BE2C (cell line): Measurements from ENCODE around the gene SH2D1B.

Experiments
- DNase-seq: peaks from one replicate; pipeline ENCODE4 v3.0.0-alpha.2; 2020
- H3K27me3 ChIP-seq: fragments of 250-450 bp; sonication (Bioruptor Pico); 2 replicates; pipeline ENCODE4 v1.5.1; 2020; ENCODE audit warnings: mild to moderate bottlenecking
- H3K36me3 ChIP-seq: fragments of 250-450 bp; sonication (Bioruptor Pico); 2 replicates; pipeline ENCODE4 v1.5.1; 2020; ENCODE audit warnings: mild to moderate bottlenecking
- H3K4me1 ChIP-seq: fragments of 250-450 bp; sonication (Bioruptor Pico); 2 replicates; pipeline ENCODE4 v1.5.1; 2020
- H3K4me3 ChIP-seq: 2 replicates; pipeline ENCODE4 v1.5.1; 2011; ENCODE audit warnings: low read depth, low read length
- H3K9me3 ChIP-seq: fragments of 250-450 bp; sonication (Bioruptor Pico); 2 replicates; pipeline ENCODE4 v1.5.1; 2020
- TF ChIP-seq, protein P1 (sequence below): IDR thresholded peaks from 2 replicates; pipeline ENCODE4 v1.5.1; 2012; ENCODE audit warnings: mild to moderate bottlenecking, low read depth, low read length

SH2D1B gene

DNA sequence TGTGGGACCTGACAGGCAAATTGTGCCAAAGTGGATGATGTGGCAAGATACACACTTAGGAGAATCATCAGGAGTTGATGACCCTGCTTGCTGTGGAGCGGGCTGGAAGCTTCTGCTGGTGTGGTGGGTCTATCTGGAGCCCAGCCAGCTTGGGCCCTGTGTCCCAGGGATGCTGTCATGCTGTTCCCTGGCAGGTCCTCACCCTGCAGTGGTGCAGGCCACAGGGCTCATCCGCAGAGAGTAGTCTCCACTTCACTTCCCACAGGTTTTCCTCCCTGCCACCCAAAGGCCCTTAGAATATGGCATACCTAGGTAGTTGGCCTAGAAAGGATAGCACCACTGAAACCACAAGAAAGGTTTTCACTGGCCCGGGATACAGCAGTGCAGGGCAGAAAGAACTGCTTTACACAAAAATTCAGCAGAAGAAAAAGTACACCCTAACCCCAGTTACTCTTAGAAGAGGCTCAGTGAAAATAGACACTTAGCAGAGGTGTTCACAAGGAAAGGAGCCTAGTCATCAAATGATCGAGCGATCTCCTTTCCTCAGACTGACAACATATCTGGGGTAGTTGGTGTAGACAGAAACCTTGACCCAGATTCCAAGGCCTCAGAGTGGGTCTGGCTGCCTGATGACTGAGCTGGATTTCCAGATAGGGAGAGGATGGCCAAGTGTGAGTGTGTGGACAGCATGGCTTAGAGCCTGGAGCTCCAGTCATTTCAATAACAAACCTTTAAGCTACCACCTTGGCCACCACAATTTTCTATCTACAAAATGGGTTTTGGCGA is 31.7 kb downstream of the SH2D1B start:
- no peaks in the 10 kb centered on the region; the same call in 1 of the 2 replicates for H3K9me3 ChIP-seq
- H3K36me3 ChIP-seq: no peaks in the 10 kb centered on the region
- no peaks in the 10 kb centered on the region for H3K4me1 ChIP-seq
- no peaks in the 10 kb centered on the region for H3K27me3 ChIP-seq
- H3K4me3 ChIP-seq: no peak overlapping the region
- TF ChIP-seq, protein P1, sequence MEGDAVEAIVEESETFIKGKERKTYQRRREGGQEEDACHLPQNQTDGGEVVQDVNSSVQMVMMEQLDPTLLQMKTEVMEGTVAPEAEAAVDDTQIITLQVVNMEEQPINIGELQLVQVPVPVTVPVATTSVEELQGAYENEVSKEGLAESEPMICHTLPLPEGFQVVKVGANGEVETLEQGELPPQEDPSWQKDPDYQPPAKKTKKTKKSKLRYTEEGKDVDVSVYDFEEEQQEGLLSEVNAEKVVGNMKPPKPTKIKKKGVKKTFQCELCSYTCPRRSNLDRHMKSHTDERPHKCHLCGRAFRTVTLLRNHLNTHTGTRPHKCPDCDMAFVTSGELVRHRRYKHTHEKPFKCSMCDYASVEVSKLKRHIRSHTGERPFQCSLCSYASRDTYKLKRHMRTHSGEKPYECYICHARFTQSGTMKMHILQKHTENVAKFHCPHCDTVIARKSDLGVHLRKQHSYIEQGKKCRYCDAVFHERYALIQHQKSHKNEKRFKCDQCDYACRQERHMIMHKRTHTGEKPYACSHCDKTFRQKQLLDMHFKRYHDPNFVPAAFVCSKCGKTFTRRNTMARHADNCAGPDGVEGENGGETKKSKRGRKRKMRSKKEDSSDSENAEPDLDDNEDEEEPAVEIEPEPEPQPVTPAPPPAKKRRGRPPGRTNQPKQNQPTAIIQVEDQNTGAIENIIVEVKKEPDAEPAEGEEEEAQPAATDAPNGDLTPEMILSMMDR: no peak
- no peak for DNase-seq

DNA sequence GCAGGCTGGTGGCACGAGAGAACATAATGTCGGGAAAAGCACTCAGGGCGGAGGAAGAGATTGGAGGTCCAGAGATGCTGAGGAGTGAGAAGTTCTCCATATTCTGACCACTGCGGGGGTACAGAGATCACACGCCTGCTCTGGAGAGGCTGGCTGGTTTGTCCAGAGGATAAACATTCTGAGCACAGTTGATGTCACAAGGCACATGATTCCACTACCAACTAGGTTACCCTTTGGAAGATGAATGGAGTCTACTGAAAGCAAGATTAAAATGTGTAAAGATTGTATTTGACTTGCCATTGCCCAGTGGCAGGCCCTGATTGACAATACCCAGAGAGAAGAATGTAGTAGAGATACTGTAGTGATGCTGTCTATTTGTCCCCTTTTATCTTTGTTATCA is 35.2 kb downstream of the SH2D1B start, which contains the start of gene SPATA46:
Gene SPATA46 (minus strand): TSS at position 164 of the 400 bp plus-strand sequence. CDS start 64 bp downstream, at position 100.
- TF ChIP-seq, protein P1: no peak
- DNase-seq: no peak
- H3K4me3 ChIP-seq: no peak within 1 kb of the TSS
- no peaks in the 10 kb centered on the region for H3K27me3 ChIP-seq
- no peaks in the 10 kb centered on the region; the same call in 1 of the 2 replicates for H3K9me3 ChIP-seq
- H3K4me1 ChIP-seq: peaks cover 9% of the 10 kb centered on the region
- no peaks in the 10 kb centered on the region for H3K36me3 ChIP-seq

DNA sequence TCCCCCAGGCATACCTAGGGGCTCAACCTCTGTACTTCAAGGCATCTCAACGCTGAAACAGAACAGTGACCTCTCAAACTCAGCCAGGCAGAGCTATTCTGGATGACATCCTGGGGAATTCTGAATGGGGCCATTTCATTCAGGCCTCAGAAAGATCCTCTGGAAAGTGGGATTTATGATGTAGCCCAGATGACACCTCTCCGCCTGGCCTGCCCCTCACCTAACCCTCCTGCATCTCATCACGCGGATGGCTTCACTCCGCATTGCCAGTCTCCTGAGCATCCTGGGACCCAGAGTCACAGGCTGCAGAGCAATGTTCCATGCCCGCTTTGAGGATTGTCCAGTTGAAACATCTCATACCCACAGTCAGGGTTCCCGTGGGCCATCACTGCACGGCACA is 36.5 kb downstream of the SH2D1B start:
- DNase-seq: no peak
- no peak overlapping the region for H3K4me3 ChIP-seq
- H3K4me1 ChIP-seq: peaks cover 9% of the 10 kb centered on the region
- TF ChIP-seq, protein P1: no peak
- H3K36me3 ChIP-seq: no peaks in the 10 kb centered on the region
- H3K9me3 ChIP-seq: no peaks in the 10 kb centered on the region
- H3K27me3 ChIP-seq: no peaks in the 10 kb centered on the region

DNA sequence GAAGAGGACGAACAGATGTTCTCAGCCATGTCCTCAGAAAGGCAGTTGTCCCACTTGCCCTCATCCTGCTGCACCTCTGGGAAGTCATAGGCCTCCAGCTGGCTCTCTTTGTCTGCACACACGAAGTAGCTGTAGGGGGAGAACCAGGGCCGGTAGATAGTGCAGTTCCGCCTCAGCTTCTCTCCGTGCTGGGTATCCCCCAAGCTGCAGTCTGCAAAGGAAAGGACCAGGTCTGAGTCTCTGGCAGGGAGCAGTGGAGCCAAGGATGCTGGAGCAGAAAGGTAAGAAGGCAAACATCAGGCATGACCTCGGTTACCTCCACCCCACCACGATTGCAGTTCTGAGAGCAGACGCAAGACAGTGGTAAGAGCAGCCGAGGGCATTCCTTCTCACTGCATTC is 37.5 kb downstream of the SH2D1B start:
- H3K27me3 ChIP-seq: no peaks in the 10 kb centered on the region
- TF ChIP-seq, protein P1: no peak
- DNase-seq: no peak
- H3K4me3 ChIP-seq: no peak overlapping the region
- H3K36me3 ChIP-seq: no peaks in the 10 kb centered on the region
- H3K9me3 ChIP-seq: no peaks in the 10 kb centered on the region
- H3K4me1 ChIP-seq: peaks cover 9% of the 10 kb centered on the region

DNA sequence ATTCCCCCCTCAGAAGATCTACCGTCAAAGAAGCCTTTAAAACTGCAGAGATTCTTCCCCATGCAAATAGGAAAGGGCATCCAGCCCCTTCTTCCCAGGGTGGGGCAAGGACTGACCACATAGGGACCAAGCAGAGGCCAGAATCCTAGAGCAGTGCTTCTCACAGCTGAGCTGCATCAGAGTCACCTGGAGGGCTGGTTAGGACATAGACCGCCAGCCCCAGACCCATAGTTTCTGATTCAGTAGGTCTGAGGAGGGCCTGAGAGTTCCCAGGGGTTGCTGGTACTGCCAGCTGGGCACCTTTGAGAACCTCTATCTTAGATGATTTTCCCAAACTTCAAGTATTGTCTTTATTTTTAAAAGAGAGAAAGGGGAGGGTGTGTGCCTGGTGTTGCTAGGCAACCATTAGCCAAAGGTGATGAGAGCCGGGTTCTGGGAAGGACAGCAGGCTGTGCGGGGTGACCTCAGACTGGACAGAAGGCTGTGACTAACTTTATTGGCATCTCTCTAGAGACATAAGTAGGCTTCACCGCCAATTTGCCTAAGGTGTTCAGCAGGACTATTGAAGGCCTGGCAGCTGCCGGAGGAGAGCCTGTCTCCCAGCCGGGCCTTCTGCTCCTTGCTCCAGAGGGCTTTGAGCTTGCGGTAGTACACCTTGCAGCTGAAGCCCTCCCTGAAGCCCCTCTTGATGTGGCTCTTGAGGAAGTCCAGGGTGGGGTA is 38.2 kb downstream of the SH2D1B start:
- no peak for DNase-seq
- TF ChIP-seq, protein P1: no peak

DNA sequence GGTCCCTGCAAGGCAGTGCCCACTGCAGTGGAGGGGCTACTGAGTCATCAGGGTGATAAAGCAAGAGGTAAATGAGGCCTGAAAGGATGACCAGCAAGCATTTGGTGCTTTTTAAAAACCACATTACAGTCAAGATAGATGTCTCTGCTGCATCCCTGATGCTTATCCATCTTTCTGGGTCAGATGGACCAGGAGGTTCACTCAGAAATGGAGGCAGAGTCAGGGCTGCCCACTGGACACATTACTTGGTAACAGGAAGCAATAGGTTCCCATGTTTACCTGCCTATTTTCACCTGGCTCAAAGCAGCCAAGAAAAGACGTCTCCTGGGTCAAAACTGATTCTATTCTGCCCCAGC is 38.9 kb downstream of the SH2D1B start:
- Histone ChIP-seq H3K4me1 (peaks cover 9% of the 10 kb centered on the region), H3K27me3 (no peaks in the 10 kb centered on the region), H3K9me3 (no peaks in the 10 kb centered on the region), H3K4me3 (no peak overlapping the region), H3K36me3 (no peaks in the 10 kb centered on the region)
- TF ChIP-seq, protein P1: no peak
- no peak for DNase-seq

More for the DNA sequence above, 38.2 kb downstream of the SH2D1B start:
- peaks cover 9% of the 10 kb centered on the region for H3K4me1 ChIP-seq
- no peaks in the 10 kb centered on the region for H3K36me3 ChIP-seq
- no peaks in the 10 kb centered on the region for H3K9me3 ChIP-seq
- H3K27me3 ChIP-seq: no peaks in the 10 kb centered on the region
- no peak overlapping the region for H3K4me3 ChIP-seq
